Heart left ventricle (tissue), 13 donors: Measurements from ENCODE around the gene BICD2.

ENCODE experiments used
- POLR2A ChIP-seq, 2 donors: fragments of 450-650 bp; IDR thresholded peaks; one replicate each; pipeline ENCODE4 v1.6.1; 2017; ENCODE audit warnings: antibody characterized with exemption in 2 of 2, mild to moderate bottlenecking in 2 of 2, moderate library complexity in 2 of 2
- TF ChIP-seq, protein P1 (sequence below), 12 donors: fragments of 200-600 bp; sonication (generic) in 4 of 12; IDR thresholded peaks; one replicate each; pipeline versions ENCODE4 v1.5.0 to v1.8.0; 2018 to 2022; ENCODE audit warnings: antibody characterized with exemption in 12 of 12, mild to moderate bottlenecking in 5 of 12
- donor health status: ischemic (EF 13 %, LVEDD 7.1; RV severe dilation, severe dysfunction).
- donor health status: DM: no; HTN: yes; CAD: no.
- donor health status: DM: no; HTN: no; CAD: no.
- donor health status: ischemic (EF 25% LVEDD 6.9; RV normal size, moderate dysfunction).
- donor health status: ischemic (EF 25% LVEDD 5.7; RV mildly dilated, moderate dysfunction).
- donor health status: ischemic (EF 35%, LVEDD 5.7; RV mildly dilated, moderate dysfunction).
- donor health status: nonischemic (EF 11% LVEDD 7.7; RV severe dilation, severe dysfunction).
- donor health status: DM: yes; HTN: yes; CAD: no.
- donor health status: PGD.
- donor health status: ischemic (EF 29% LVEDD 5.4; RV normal size, mild dysfunction).
- donor health status: nonischemic (EF 23%, LVEDD 6.1; RV moderate dilation, normal function).

DNA sequence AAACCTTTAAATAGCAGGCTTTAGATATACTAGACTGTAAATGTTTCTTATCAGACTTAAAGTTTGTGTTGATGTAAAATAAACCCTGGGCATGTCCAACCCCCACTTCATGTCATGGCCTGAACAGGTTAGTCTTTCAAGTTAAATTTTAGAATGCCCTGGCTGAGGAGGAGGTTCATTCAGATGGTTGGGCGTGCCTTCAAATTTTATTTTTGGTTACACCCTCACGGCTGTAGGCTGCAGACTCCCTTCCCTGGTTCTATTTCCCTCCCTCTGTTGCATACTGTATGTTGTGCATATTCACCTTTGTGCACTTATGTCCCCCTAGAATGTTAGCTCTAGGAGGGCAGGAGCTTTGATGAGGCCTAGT lies 5.3 kb upstream of the BICD2 start:
- TF ChIP-seq, protein P1, sequence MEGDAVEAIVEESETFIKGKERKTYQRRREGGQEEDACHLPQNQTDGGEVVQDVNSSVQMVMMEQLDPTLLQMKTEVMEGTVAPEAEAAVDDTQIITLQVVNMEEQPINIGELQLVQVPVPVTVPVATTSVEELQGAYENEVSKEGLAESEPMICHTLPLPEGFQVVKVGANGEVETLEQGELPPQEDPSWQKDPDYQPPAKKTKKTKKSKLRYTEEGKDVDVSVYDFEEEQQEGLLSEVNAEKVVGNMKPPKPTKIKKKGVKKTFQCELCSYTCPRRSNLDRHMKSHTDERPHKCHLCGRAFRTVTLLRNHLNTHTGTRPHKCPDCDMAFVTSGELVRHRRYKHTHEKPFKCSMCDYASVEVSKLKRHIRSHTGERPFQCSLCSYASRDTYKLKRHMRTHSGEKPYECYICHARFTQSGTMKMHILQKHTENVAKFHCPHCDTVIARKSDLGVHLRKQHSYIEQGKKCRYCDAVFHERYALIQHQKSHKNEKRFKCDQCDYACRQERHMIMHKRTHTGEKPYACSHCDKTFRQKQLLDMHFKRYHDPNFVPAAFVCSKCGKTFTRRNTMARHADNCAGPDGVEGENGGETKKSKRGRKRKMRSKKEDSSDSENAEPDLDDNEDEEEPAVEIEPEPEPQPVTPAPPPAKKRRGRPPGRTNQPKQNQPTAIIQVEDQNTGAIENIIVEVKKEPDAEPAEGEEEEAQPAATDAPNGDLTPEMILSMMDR (IDR thresholded peaks at IDR 0.05), result no peak
- no peak for TF ChIP-seq POLR2A (IDR thresholded peaks at IDR 0.05)
